GM18520 (cell line): ENCODE measurements around the gene PEMT.

Source experiments
- ATAC-seq: cut with Tn5 transposase; IDR thresholded peaks from one replicate; pipeline ENCODE4 v1.9.1; 2021; ENCODE audit not compliant: unreplicated experiment

Gene PEMT

GRCh38 chr17:17537311-17538099, 54.0 kb downstream of the PEMT start:
- no peak for ATAC-seq

GRCh38 chr17:17536702-17537101, 54.8 kb downstream of the PEMT start:
- ATAC-seq: no peak

- no peak for ATAC-seq
These were observed 55.6 kb downstream of the PEMT start for GRCh38 chr17:17535957-17536356.

GRCh38 chr17:17533901-17534441, 57.5 kb downstream of the PEMT start:
- ATAC-seq: no peak

GRCh38 chr17:17532991-17533390, 58.5 kb downstream of the PEMT start:
- no peak for ATAC-seq

GRCh38 chr17:17531156-17531555, 60.4 kb downstream of the PEMT start:
- ATAC-seq: no peak

- no peak for ATAC-seq
These were observed 62.5 kb downstream of the PEMT start for GRCh38 chr17:17528696-17529652.

GRCh38 chr17:17527956-17528500, 63.5 kb downstream of the PEMT start:
- ATAC-seq: no peak

GRCh38 chr17:17527534-17527933, 64.0 kb downstream of the PEMT start:
- no peak for ATAC-seq

- ATAC-seq: no peak
These were observed 65.1 kb downstream of the PEMT start for GRCh38 chr17:17526369-17526768.

GRCh38 chr17:17525956-17526355, 65.6 kb downstream of the PEMT start:
- ATAC-seq: no peak

- ATAC-seq: no peak
These were observed 66.2 kb downstream of the PEMT start for GRCh38 chr17:17525311-17525710.

- no peak for ATAC-seq
These were observed 67.6 kb downstream of the PEMT start for GRCh38 chr17:17523731-17524490.

GRCh38 chr17:17523001-17523730, 68.3 kb downstream of the PEMT start:
- ATAC-seq: no peak

- no peak for ATAC-seq
These were observed 70.8 kb downstream of the PEMT start for GRCh38 chr17:17520599-17521232.

GRCh38 chr17:17519886-17520285, 71.6 kb downstream of the PEMT start:
- ATAC-seq: no peak

GRCh38 chr17:17518951-17519350, 72.6 kb downstream of the PEMT start:
- ATAC-seq: no peak

- no peak for ATAC-seq
These were observed 73.5 kb downstream of the PEMT start for GRCh38 chr17:17518014-17518413.

- no peak for ATAC-seq
These were observed 74.4 kb downstream of the PEMT start for GRCh38 chr17:17516941-17517720.
